Measurements from ENCODE around the gene IGF1R.

IGF1R gene

DNA sequence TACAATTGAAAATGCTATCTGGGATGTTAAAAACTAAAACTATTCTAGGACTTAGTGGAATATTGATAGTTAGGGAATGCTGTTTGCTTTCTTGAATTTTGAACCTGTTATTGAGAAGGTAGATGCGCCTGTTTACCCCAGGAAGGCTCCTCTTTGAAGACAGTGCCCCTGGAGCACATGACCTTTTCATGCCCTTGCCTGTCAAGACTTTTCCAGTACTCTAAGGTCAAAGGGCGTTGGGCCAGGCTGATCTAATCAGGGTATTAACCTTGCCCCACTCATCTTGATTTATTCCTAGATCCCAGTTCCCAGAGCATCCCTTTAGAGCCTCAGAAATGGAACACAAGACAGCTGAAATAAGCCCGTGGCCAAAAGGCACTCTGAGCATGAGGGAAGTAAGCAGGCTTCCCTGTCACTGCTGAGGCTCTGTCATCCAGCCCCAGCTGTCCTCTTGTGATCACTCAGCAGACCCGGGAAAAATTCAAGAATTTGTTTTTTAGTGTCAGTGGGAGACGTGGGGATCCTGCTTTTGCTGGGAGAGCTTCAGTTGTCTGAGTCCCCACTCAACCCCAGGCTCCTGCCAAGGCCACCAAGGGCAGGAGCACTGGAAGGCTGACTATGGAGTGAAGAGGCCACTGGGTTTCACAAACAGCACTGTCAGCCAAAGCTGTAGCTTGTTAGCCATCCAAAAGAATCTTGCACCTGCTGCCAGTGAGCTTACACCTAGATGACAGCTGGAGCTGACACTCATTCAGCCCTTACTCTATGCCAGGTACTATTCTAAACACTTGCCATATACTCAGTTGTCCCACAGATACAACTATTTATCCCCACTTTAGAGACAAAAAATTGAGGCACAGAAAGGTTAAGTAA, 190.3 kb downstream of the IGF1R start:
- DNase-seq: no peak

GRCh38 chr15:98840053-98840452, 191.7 kb downstream of the IGF1R start:
- DNase-seq: no peak

GRCh38 chr15:98841419-98841970, 193.2 kb downstream of the IGF1R start:
- no peak for DNase-seq

- no peak for DNase-seq
These were observed 194.0 kb downstream of the IGF1R start for GRCh38 chr15:98842192-98842972.

DNA sequence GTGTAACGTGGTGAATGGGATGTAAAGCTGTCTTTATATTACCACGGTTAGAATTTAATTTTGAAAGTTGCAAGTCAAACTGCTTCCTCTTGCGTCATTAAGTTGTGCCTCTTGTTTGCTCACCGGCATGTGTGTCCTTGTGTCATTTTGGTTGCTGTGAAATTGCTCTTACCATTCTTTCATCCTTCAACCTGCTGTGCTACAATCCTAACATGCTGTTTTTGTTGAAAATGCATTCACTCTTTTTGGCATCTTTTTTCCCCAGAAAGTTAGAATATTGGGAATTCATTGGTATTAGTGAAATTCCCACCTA, 194.6 kb downstream of the IGF1R start:
- no peak for DNase-seq

- no peak for DNase-seq
These were observed 195.5 kb downstream of the IGF1R start for GRCh38 chr15:98843844-98844243.

- DNase-seq: no peak
These were observed 195.9 kb downstream of the IGF1R start for GRCh38 chr15:98844261-98844660.

DNA sequence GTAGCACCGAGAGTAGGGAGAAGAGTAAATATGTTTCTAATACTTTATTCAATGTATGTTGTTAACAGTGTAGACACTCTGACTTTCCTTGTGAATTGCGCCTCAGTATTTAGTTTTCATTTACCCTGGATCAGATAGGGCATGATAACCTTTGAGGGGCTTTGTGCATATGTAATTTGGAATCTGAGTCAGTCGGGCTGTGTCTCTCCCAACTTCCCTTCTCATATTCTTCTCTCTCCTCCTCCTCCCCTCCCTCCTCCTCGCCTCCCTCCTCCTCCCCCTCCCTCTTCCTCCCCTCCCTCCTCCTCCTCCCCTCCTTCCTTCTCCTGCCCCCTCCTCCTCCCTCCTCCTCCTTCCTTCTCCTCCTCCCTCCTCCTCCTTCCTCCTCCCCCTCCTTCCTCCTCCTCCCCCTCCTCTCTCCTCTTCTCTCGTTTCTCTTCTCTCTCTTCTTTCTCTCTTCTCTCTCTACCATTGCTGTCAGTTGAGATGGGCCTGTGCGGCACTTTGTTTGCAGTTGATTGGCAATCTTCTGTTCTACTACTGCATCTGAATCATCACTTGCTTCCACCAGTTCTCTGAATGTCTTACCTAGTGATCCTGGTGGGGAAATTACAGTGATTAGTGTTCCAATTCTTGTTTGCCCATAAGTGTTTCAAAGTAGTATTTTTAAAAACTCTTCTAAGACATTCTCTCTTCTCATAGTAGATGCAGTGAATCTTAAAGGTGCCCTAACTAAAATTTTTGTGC, 197.0 kb downstream of the IGF1R start:
- DNase-seq: no peak

- peak; percentile 77 to 79 for DNase-seq
These were observed 202.7 kb downstream of the IGF1R start for GRCh38 chr15:98850961-98851572.

DNA sequence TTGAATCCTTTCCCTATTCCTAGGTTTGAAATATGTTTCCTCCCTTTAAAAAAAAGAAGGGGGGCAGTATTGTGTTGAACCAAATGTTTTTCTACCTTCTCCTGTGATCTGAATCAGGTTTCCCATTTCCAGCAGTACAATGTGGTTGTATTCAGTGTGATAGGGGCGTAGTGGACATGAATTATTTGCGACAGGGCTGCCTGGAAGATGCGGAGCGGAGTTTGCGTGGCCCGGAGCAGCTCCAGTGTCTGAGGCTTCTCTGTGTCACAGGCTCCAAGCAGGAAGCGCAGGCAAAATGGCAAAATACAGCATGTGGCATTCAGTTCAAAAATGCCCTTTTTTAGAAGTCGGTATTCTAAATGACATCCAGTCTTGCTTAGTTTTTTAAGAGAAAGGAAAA, 204.8 kb downstream of the IGF1R start:
- DNase-seq: peak; percentile 84 to 94

DNA sequence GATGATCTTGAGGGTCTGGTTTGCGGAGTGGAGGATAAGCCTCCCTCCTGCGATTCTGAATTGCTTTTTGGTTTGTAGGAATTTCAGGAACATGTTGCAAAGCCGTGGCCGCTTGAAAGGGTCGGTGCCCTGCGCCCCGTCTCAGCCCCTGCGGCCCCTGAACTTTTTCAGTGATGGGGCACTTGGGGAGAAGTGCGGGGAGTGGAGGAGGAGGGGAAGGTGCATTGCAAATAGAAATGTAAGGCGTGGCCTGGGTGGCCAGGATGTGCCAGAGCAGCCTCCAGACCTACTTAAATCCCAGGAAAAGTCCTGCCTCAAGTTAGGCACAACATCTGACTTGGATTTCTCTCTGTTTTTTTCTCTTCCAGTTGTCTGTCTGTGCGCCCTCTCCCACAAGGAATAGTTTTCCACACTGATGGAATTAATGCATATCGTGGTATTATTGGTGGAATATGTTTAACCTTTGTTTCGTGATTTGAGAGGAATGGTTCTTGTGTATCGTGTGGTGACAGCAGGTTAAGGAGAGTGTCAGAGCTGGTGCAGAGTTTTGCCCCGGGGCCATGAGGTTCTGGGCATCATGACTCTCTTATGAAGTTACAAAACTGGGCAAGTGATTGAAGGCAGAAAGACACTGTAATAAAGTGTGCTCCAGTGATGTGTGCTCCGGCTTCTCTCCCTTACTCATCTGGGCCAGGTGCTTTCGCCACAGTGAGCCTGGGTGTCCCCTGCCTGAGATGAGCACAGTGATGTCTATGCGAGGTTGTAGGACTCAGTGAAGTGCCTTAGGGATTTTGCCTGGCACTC, 205.5 kb downstream of the IGF1R start:
- no peak for DNase-seq

- no peak for DNase-seq
These were observed 206.2 kb downstream of the IGF1R start for GRCh38 chr15:98854496-98854895.

DNA sequence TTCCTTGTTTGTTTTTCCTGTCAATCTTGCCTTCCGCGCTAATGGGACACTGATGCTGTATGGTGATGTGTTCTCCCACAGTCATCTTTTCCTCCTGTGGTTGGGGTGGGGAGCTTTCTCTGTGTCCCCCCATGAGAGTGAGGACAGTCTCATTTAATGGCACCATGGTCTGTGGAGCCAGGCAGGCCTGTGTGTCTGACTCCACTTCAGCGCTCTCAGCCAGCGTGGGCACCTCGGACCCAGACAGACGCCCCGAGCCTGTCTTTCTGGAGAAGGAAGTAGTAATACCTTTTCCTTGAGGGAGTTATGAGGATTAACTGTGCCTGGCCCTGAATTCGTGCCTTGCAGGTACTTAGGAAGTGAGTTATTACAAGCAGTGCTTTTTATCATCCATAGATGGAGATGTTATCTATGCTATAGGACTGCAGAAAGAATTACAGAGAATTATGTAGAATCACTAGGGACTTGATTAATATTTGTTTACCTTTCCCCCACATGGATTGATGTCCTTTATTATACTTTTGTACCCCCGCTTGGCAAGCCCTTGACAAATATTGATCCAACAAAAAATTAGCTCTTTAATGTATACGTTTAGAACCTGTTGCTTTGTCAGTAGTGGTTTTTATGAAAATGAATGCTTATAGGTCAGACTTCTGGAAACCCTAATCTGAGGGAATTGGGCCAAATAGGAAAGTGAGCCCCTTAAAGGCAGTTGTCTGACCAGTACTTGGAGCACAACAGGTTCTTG, 206.9 kb downstream of the IGF1R start:
- DNase-seq: no peak

DNA sequence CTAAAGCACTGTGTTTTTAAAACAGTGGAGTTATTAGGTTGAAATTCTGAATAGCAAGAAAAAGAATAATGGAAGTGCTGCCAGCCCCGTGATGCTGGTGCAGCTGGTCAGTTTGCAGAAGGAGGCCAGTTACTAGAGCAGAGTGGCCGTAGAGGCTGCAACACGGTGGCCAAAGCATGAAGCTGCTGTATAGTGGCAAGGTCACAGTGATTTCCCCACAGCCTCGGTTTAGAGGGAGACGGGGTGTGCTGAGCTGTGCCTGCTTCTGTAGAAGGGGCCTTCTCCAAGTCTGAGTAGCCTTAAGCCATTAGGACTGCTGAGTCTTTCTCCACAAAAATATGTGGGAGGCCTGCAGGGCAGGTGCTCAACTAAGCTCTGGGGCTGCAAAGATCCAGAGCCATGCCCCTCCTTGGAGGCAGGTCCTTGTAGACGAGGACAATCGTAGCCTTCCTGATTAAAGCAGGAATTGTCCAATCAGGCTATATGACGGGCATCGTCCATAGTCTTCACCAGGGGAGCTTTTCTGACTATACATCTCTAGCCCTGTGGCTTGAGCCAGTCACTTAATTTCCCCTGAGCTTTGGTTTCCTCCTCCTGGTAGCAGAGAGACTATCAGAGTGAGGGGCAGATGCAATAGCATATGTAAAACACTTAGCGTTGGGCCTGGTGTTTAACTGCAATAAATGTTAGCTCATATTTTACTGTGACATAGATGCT, 207.6 kb downstream of the IGF1R start:
- DNase-seq: peak in 1 of 2 donors; percentile 29

DNA sequence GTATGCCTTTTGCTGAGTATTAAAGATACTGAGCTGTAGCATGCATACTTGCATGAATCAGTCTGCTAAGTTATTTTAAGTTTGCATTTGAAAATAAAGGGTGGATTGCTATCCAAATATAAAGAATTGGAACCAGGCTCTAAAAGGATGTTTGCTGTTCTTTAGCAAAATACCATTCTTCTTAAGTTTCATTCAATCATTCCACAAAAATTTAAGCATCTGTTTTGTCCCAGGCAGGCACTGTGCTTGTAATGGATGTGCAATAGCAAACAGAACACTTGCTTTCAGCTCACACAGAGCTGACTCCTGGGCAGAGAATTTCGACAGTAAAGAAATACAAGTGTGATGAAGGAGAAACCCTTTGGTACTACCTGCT, 208.2 kb downstream of the IGF1R start:
- no peak for DNase-seq

- DNase-seq: no peak
These were observed 210.3 kb downstream of the IGF1R start for GRCh38 chr15:98858610-98859023.

DNA sequence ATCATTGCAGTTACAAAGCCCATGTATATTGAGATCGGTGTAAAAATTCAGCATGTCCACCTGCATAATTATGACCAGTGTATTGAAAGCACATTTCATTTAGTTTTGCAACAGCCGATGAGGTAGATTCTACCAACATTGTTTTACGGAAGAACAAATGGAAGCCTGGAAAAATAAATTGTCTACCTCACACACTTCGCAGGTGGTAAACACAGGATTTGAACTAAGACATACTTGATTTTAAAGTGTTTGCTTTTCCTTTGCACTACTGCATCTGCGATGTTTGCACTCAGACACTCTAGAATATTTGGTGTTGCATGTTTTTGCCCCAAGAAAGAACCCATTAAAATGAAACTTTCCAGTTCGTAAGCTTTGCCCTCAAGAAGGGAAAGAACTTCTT, 210.8 kb downstream of the IGF1R start:
- DNase-seq: no peak

GRCh38 chr15:98860281-98861041, 212.1 kb downstream of the IGF1R start:
- no peak for DNase-seq

- no peak for DNase-seq
These were observed 212.8 kb downstream of the IGF1R start for GRCh38 chr15:98861188-98861587.

DNA sequence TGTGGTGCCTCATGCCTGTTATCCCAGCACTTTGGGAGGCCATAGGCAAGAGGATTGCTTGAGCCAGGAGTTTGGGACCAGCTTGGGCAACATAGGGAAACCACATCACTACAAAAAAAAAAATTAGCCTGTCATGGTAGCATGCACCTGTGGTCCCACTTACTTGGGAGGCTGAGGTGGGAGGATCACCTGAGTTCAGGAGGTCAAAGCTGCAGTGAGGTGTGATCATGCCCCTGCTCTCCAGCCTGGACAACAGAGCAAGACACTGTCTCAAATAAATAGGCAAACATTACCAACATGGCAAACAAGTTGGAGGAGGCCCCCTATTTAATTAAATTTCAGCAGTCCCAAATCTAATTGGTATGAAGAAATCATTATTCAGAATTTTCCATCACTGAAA, 215.6 kb downstream of the IGF1R start:
- no peak for DNase-seq
